Measurements from ENCODE around the gene ARFGAP2. TPM values are rescaled to one million over a fixed set of nuclear protein-coding genes. Genes with fewer than 3 reads are reported as not detected.

The ARFGAP2 gene
- total RNA-seq, 3 donors from 2014 or later = 83.7 to 107 (median 106) TPM

GRCh38 chr11:47154616-47155570 is 21.8 kb downstream of the ARFGAP2 start:
- Histone ChIP-seq H3K9me3 (no peaks in the 10 kb centered on the region), H3K4me1 (ENCODE audit: low read depth) (peaks cover 15% of the 10 kb centered on the region), H3K36me3 (ENCODE audit: low read depth) (no peaks in the 10 kb centered on the region), H3K4me3 (no peak overlapping the region)
- no peak for TF ChIP-seq CTCF (IDR thresholded peaks at IDR 0.05)
- ATAC-seq (peak; percentile 29), DNase-seq (no peak)
- intact Hi-C loops (cut with DNase I, micrococcal nuclease) = loop anchor here (5.0 to 10.0 kb wide), 3 partner anchors 240 to 268 kb away; partner anchors contain the start of gene LRP4 (in 1 of the 2)

- intact Hi-C loops (cut with DNase I, micrococcal nuclease) = loop anchor here (2.0 to 10.0 kb wide), 4 partner anchors 238 to 266 kb away; partner anchors contain the start of gene LRP4 (in 1 of the 2)
- TF ChIP-seq CTCF (IDR thresholded peaks at IDR 0.05) = peak; percentile 89
- ATAC-seq = peak; percentile 89
- Histone ChIP-seq H3K4me1 (ENCODE audit: low read depth) (peaks cover 20% of the 10 kb centered on the region), H3K4me3 (no peak overlapping the region), H3K36me3 (ENCODE audit: low read depth) (no peaks in the 10 kb centered on the region), H3K9me3 (no peaks in the 10 kb centered on the region)
- peak; percentile 71 to 92 (median 91) for DNase-seq
These were observed 23.4 kb downstream of the ARFGAP2 start for GRCh38 chr11:47152953-47153950.

- Histone ChIP-seq H3K4me1 (ENCODE audit: low read depth) (peaks cover 20% of the 10 kb centered on the region), H3K4me3 (no peak overlapping the region), H3K9me3 (no peaks in the 10 kb centered on the region), H3K36me3 (ENCODE audit: low read depth) (no peaks in the 10 kb centered on the region)
- TF ChIP-seq CTCF (IDR thresholded peaks at IDR 0.05) = no peak
- ATAC-seq (peak; percentile 58), DNase-seq (peak in 1 of 3 donors; percentile 30)
- intact Hi-C loops (cut with DNase I, micrococcal nuclease) = loop anchor here (2.0 to 10.0 kb wide), 4 partner anchors 238 to 265 kb away; partner anchors contain the start of gene LRP4 (in 1 of the 2)
These were observed 24.3 kb downstream of the ARFGAP2 start for GRCh38 chr11:47152126-47152952.

GRCh38 chr11:47149782-47150181 is 26.9 kb downstream of the ARFGAP2 start:
- peaks cover 20% of the 10 kb centered on the region for H3K4me1 ChIP-seq (ENCODE audit: low read depth)
- intact Hi-C loops (cut with DNase I, micrococcal nuclease) = loop anchor here (5.0 to 10.0 kb wide), 3 partner anchors 235 to 262 kb away; partner anchors contain the start of gene LRP4 (in 1 of the 2)
- TF ChIP-seq CTCF (IDR thresholded peaks at IDR 0.05) = no peak
- no peak overlapping the region for H3K4me3 ChIP-seq
- no peak for ATAC-seq
- no peaks in the 10 kb centered on the region for H3K9me3 ChIP-seq
- H3K36me3 ChIP-seq (ENCODE audit: low read depth) = no peaks in the 10 kb centered on the region
- DNase-seq = no peak

Data from mucosa of descending colon (tissue), 3 donors.